HEK293T (cell line): ENCODE data around the gene DDX10.

Experiments used
- ARNT ChIP-seq: fragments of 450-650 bp; IDR thresholded peaks from 2 replicates; pipeline ENCODE4 v1.6.1; 2017; ENCODE audit warnings: mild to moderate bottlenecking
- BHLHE40 ChIP-seq: fragments of 450-650 bp; IDR thresholded peaks from 2 replicates; pipeline ENCODE4 v1.6.1; 2016; ENCODE audit warnings: mild to moderate bottlenecking, moderate library complexity, borderline replicate concordance
- CTBP1 ChIP-seq: fragments of 450-650 bp; IDR thresholded peaks from 2 replicates; pipeline ENCODE4 v1.6.1; 2016; ENCODE audit warnings: borderline replicate concordance
- FOXA1 ChIP-seq: fragments of 450-650 bp; IDR thresholded peaks from 2 replicates; pipeline ENCODE4 v1.6.1; 2016; ENCODE audit warnings: mild to moderate bottlenecking
- FOXK2 ChIP-seq: fragments of 450-650 bp; IDR thresholded peaks from 2 replicates; pipeline ENCODE4 v1.6.1; 2016; ENCODE audit warnings: mild to moderate bottlenecking
- FOXM1 ChIP-seq: fragments of 450-650 bp; IDR thresholded peaks from 2 replicates; pipeline ENCODE4 v1.6.1; 2017; ENCODE audit warnings: mild to moderate bottlenecking, borderline replicate concordance
- HDGF ChIP-seq: fragments of 450-650 bp; IDR thresholded peaks from 2 replicates; pipeline ENCODE4 v1.6.1; 2017; ENCODE audit warnings: antibody characterized with exemption, borderline replicate concordance
- L3MBTL2 ChIP-seq: fragments of 450-650 bp; conservative IDR thresholded peaks from 2 replicates; pipeline ENCODE4 v1.6.1; 2016; ENCODE audit warnings: mild to moderate bottlenecking
- LEF1 ChIP-seq: fragments of 450-650 bp; IDR thresholded peaks from 2 replicates; pipeline ENCODE4 v1.6.1; 2017; ENCODE audit warnings: mild to moderate bottlenecking, borderline replicate concordance
- SP1 ChIP-seq: fragments of 450-650 bp; IDR thresholded peaks from 2 replicates; pipeline ENCODE4 v1.6.1; 2017
- TARDBP ChIP-seq: fragments of 450-650 bp; IDR thresholded peaks from 2 replicates; pipeline ENCODE4 v1.6.1; 2016
- ZNF384 ChIP-seq: fragments of 450-650 bp; IDR thresholded peaks from 2 replicates; pipeline ENCODE4 v1.6.1; 2016
- TF ChIP-seq, protein P1 (sequence below): fragments of 450-650 bp; IDR thresholded peaks from 2 replicates; pipeline ENCODE4 v1.6.1; 2016

DNA sequence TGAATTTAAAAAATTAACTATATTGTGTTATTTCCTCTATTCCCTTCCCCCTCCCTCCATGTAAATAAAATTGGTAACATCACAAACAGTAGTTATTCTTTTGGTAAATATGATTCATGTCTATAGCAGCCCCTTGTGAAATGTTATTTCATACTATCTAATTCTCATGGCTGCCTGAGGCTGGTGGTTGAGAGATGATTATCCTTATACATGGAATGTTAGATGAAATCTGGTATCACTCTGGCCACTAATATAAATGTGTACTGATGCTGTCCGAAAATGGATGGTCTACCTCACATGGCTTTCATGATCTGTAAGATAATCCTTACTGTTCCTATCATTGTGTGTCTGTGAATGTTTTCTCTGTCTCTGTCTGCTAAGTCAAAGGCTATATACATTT lies 46.3 kb upstream of the DDX10 start:
- TF ChIP-seq TARDBP, result no peak
- no peak for TF ChIP-seq HDGF
- no peak for TF ChIP-seq BHLHE40
- TF ChIP-seq L3MBTL2, result no peak
- TF ChIP-seq SP1, result no peak
- TF ChIP-seq FOXK2, result no peak
- TF ChIP-seq ARNT, result no peak
- no peak for TF ChIP-seq FOXA1
- TF ChIP-seq FOXM1, result no peak
- no peak for TF ChIP-seq CTBP1
- no peak for TF ChIP-seq ZNF384
- TF ChIP-seq, protein P1, sequence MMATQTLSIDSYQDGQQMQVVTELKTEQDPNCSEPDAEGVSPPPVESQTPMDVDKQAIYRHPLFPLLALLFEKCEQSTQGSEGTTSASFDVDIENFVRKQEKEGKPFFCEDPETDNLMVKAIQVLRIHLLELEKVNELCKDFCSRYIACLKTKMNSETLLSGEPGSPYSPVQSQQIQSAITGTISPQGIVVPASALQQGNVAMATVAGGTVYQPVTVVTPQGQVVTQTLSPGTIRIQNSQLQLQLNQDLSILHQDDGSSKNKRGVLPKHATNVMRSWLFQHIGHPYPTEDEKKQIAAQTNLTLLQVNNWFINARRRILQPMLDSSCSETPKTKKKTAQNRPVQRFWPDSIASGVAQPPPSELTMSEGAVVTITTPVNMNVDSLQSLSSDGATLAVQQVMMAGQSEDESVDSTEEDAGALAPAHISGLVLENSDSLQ, result no peak
- TF ChIP-seq LEF1, result no peak
